Spinal cord (tissue), 10 donors: Measurements from ENCODE around the gene LIME1. TPM values are rescaled to one million over a fixed set of nuclear protein-coding genes. Genes with fewer than 3 reads are reported as not detected.
A peak's percentile ranks its signal among the peaks of the same experiment; 100 is the strongest.

Source experiments
- DNase-seq, 6 donors: peaks; one replicate each; pipeline versions ENCODE4 v3.0.0 to v3.0.0-alpha.2; 2013 to 2015; ENCODE audit warnings: low spot score in 6 of 6, low read depth in 4 of 6
- H3K27ac ChIP-seq: one replicate; pipeline ENCODE4 v1.5.1; 2013; ENCODE audit warnings: low read depth, low read length, control low read depth
- H3K27me3 ChIP-seq: one replicate; pipeline ENCODE4 v1.6.1; 2013; ENCODE audit warnings: low read length; ENCODE audit not compliant: control insufficient read depth, insufficient read depth
- H3K36me3 ChIP-seq: one replicate; pipeline ENCODE4 v1.6.1; 2013; ENCODE audit warnings: low read length; ENCODE audit not compliant: control insufficient read depth, insufficient read depth
- H3K4me1 ChIP-seq: one replicate; pipeline ENCODE4 v1.6.1; 2013; ENCODE audit warnings: low read length; ENCODE audit not compliant: control insufficient read depth, insufficient read depth
- H3K4me3 ChIP-seq: one replicate; pipeline ENCODE4 v1.5.1; 2013; ENCODE audit warnings: low read depth, low read length, control low read depth
- H3K9me3 ChIP-seq: one replicate; pipeline ENCODE4 v1.6.1; 2013; ENCODE audit warnings: low read length; ENCODE audit not compliant: control insufficient read depth, insufficient read depth
- WGBS: methylation state at CpG from one replicate; pipeline ENCODE4 v1.1.5; 2013; ENCODE audit warnings: missing lambda C conversion rate; ENCODE audit not compliant: insufficient coverage; 5-methylcytosine and 5-hydroxymethylcytosine counted together
- long read RNA-seq, 4 donors: transcript quantifications; one replicate each; lab custom pipeline, GENCODE V29; 2026
- polyA plus RNA-seq, 2 donors: library from polyadenylated mRNA; unstranded; fragments of 120-200 nt; gene quantifications; one replicate each; pipeline ENCODE4 v1.2.1, GENCODE V29; 2013; ENCODE audit not compliant: insufficient read length in 2 of 2
- total RNA-seq, 2 donors: library from RNA; depleted of rRNA in 1 of 2; stranded (reverse); fragments of 120-200 nt in 1 of 2; fragments of >200 nt in 1 of 2; gene quantifications; one replicate each; pipeline versions ENCODE4 v1.2.3 to v1.2.4, GENCODE V29; 2013 to 2014
- donor health status: healthy.

Gene LIME1
- 1 to 10 TPM; 2.5 to 9.8 TPM for total RNA-seq
- polyA plus RNA-seq, result 10 to 100 TPM; 19.6 to 24.5 TPM
- long read RNA-seq, donor 1, result 0 reads
- long read RNA-seq, donor 2, result 0 reads
- long read RNA-seq, donor 3, result 0 reads
- long read RNA-seq, donor 4, result 0 reads

DNA sequence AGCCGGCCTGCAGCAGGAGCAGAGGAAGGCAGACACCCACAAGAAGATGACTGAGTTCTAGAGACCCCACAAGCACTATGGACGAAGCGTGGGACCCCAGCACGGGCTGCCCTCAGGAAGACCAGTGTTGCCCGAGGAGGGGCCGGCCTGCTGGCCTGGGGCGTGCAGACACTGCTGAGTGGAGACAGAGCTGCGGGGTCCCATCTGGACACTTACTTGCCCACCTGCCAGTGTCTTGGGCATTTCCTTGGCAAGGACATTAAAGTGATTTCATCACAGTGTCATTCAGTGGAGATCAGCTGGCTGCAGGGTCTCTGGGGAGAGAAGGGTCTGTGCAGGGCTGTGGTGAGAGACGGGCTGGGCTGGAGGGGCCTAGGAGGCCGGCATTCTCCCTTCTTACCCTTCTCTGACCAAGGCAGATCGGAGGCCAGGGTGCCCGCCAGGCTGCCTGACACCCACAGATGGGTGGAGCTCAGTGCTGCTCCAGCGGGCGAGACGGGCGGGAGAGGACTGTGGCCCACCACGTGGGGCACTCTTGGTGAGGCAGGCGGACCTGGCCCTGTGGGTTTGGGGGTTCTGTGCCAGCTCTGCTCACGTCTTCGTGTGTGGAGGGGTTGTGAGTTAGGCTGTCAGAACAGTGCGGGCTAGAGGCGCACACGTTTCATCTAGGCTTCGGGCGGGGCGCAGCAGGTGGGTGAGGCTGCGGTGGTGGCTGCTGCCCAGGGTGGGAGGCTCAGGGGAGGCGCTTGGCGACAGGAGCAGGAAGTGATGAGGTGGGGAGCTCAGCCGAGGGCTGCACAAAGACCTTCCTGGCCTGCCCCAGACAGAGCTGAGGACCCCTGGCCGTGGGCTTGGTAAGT lies at the start of gene LIME1:
Gene LIME1, plus strand, starts transcription at position 806 of the 860 bp plus-strand sequence. CDS start 886 bp downstream, outside the sequence.
- 77% methylated on average over 26 of the region's 31 CpGs for WGBS
- peaks cover 44% of the 10 kb centered on the region for H3K4me1 ChIP-seq
- H3K9me3 ChIP-seq, result no peaks in the 10 kb centered on the region
- DNase-seq, result no peak
- peaks cover 71% of the 10 kb centered on the region for H3K36me3 ChIP-seq
- H3K27ac ChIP-seq, result no peak within 1 kb of the TSS
- no peaks in the 10 kb centered on the region for H3K27me3 ChIP-seq
- no peak within 1 kb of the TSS for H3K4me3 ChIP-seq

- 89% methylated on average over 22 of the region's 29 CpGs for WGBS
- Histone ChIP-seq H3K4me3 (no peak overlapping the region), H3K9me3 (no peaks in the 10 kb centered on the region), H3K36me3 (peaks cover 93% of the 10 kb centered on the region), H3K27me3 (no peaks in the 10 kb centered on the region), H3K27ac (peak overlapping the region; percentile 80), H3K4me1 (peaks cover 26% of the 10 kb centered on the region)
- no peak for DNase-seq
Measured at GRCh38 chr20:63687419-63688178, 48.9 kb upstream of the LIME1 start.

DNA sequence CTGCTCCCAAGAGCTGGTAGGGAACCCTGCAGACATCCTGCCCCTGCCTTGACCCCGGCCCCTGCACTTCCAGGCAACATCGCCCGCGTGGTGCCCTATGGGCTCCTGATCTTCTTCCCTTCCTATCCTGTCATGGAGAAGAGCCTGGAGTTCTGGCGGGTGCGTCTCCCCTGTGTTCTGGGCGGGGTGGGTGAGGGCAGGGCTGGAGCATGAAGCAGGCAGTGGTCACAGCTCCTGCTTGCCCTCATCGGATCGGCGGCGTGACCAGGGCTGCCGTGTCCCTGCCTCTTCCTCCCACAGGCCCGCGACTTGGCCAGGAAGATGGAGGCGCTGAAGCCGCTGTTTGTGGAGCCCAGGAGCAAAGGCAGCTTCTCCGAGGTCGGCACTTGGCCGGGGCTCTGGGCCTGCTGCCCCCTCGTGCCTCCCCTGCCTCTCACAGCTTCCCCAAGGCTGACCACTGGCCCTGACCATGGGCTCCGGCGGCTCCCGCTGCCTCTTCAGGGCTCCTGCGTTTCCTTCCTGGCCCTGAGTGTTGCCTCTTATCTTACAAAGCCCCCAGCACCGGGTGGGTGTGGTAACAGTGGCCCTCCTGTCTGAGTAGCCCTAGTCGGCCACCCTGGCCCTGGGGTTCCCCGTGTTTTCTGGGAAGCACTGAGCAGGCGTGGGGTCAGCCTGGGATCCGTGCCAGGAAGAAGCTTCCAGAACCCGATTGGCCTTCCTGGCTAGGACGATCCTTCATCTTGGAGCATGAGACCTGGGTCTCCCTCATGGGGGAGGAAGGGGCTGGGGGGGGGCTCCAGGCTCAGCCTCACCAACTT lies 48.0 kb upstream of the LIME1 start:
- 92% methylated on average over 28 of the region's 31 CpGs for WGBS
- DNase-seq, result no peak
- Histone ChIP-seq H3K36me3 (peaks cover 91% of the 10 kb centered on the region), H3K4me3 (no peak overlapping the region), H3K27ac (no peak overlapping the region), H3K4me1 (peaks cover 26% of the 10 kb centered on the region), H3K9me3 (no peaks in the 10 kb centered on the region), H3K27me3 (no peaks in the 10 kb centered on the region)

DNA sequence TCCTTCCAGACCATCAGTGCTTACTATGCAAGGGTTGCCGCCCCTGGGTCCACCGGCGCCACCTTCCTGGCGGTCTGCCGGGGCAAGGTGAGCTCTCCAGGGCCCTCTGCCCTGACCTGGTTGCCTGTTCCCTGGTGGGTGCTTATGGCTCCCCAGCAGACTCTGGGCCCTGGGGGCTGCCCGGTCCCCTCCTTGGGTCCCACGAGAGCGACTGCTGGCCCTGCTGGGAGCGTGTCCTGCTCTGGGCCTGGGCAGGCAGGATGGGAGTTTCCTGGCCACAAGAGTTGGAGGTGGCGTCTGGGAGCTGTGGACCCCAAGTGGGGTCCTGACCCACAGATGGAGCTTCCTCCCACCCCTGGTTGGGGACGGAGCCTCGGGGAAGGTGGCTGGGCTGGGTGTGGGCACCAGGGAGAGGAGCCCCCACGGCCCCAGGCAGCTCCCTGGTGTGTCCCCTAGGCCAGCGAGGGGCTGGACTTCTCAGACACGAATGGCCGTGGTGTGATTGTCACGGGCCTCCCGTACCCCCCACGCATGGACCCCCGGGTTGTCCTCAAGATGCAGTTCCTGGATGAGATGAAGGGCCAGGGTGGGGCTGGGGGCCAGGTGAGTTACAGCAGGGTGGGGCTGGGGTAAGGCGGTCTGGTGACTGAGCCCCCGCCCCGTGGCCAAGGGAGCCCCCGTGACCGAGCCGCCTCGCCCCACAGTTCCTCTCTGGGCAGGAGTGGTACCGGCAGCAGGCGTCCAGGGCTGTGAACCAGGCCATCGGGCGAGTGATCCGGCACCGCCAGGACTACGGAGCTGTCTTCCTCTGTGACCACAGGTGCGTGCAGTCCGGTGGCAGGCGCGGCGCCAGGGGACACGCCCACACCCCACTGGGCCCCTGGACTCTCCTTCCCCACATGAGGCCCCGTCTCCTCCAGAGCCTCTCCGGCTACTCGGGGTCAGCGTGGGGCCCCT lies 47.1 kb upstream of the LIME1 start:
- Histone ChIP-seq H3K27ac (no peak overlapping the region), H3K4me3 (no peak overlapping the region), H3K27me3 (no peaks in the 10 kb centered on the region), H3K4me1 (peaks cover 26% of the 10 kb centered on the region), H3K9me3 (no peaks in the 10 kb centered on the region), H3K36me3 (peaks cover 93% of the 10 kb centered on the region)
- no peak for DNase-seq
- WGBS, result 94% methylated on average over 37 of the region's 44 CpGs

GRCh38 chr20:63690003-63690897 lies 46.2 kb upstream of the LIME1 start:
- no peak overlapping the region for H3K27ac ChIP-seq
- H3K9me3 ChIP-seq, result no peaks in the 10 kb centered on the region
- DNase-seq, result no peak
- 93% methylated on average over 33 of the region's 40 CpGs for WGBS
- peaks cover 26% of the 10 kb centered on the region for H3K4me1 ChIP-seq
- H3K4me3 ChIP-seq, result no peak overlapping the region
- peaks cover 97% of the 10 kb centered on the region for H3K36me3 ChIP-seq
- H3K27me3 ChIP-seq, result no peaks in the 10 kb centered on the region

- WGBS, result 88% methylated on average over 23 of the region's 24 CpGs
- no peak overlapping the region for H3K4me3 ChIP-seq
- H3K27me3 ChIP-seq, result no peaks in the 10 kb centered on the region
- peaks cover 22% of the 10 kb centered on the region for H3K4me1 ChIP-seq
- no peak overlapping the region for H3K27ac ChIP-seq
- no peaks in the 10 kb centered on the region for H3K9me3 ChIP-seq
- DNase-seq, result no peak
- H3K36me3 ChIP-seq, result peaks cover 97% of the 10 kb centered on the region
Measured at GRCh38 chr20:63690898-63691710, 45.4 kb upstream of the LIME1 start.

- no peaks in the 10 kb centered on the region for H3K27me3 ChIP-seq
- H3K9me3 ChIP-seq, result no peaks in the 10 kb centered on the region
- WGBS, result 91% methylated on average over 18 of the region's 21 CpGs
- H3K4me1 ChIP-seq, result peaks cover 22% of the 10 kb centered on the region
- H3K36me3 ChIP-seq, result peaks cover 97% of the 10 kb centered on the region
- no peak for DNase-seq
- no peak overlapping the region for H3K4me3 ChIP-seq
- H3K27ac ChIP-seq, result no peak overlapping the region
Measured at GRCh38 chr20:63691711-63692435, 44.6 kb upstream of the LIME1 start.
